ENCODE measurements around the gene SIK2.
A peak's percentile ranks its signal among the peaks of the same experiment; 100 is the strongest.

SIK2 gene

DNA sequence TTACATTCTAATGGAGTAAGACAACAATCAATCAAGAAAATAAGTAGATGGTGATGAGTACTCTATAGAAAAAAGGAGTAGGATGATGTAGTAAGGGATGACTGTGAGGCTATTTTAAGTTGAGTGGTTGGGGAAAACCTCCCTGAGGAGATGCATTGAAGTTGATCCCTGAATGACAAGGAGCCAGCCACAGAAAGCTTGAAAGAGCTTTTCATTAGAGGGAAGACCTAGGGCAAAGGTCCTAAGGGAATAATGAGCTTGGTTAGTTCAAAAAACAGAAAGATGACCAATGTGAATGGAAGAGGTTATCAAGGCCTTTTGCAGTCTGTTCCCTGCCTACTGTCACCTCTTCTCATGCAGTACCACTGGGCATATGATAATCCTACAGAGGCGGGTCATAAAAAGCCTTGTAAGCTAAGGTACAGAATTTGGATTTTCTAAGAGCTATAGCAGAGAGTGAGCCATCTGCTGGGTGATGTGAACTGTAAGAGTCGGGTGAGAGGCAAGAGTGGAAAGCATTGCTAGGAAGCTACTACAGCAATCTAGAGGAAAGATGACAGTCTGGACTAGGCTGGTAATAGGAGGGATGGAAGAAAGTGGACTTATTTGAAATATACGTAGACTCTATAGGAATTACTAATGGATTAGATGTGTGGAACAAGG lies 160.9 kb downstream of the SIK2 start:
- TF ChIP-seq POLR2AphosphoS5 (IDR thresholded peaks at IDR 0.05; ENCODE audit: low read depth, low read length) (no peak), FOXP2 (optimal IDR thresholded peaks at IDR 0.05; ENCODE audit: borderline replicate concordance, extremely low read depth, extremely low read length, insufficient read depth) (no peak), SIN3A (IDR thresholded peaks at IDR 0.05; ENCODE audit: borderline replicate concordance, insufficient read depth, low read length) (no peak), TAF1 (IDR thresholded peaks at IDR 0.05; ENCODE audit: borderline replicate concordance, insufficient read depth, low read length) (no peak)
- TF ChIP-seq, protein P1, sequence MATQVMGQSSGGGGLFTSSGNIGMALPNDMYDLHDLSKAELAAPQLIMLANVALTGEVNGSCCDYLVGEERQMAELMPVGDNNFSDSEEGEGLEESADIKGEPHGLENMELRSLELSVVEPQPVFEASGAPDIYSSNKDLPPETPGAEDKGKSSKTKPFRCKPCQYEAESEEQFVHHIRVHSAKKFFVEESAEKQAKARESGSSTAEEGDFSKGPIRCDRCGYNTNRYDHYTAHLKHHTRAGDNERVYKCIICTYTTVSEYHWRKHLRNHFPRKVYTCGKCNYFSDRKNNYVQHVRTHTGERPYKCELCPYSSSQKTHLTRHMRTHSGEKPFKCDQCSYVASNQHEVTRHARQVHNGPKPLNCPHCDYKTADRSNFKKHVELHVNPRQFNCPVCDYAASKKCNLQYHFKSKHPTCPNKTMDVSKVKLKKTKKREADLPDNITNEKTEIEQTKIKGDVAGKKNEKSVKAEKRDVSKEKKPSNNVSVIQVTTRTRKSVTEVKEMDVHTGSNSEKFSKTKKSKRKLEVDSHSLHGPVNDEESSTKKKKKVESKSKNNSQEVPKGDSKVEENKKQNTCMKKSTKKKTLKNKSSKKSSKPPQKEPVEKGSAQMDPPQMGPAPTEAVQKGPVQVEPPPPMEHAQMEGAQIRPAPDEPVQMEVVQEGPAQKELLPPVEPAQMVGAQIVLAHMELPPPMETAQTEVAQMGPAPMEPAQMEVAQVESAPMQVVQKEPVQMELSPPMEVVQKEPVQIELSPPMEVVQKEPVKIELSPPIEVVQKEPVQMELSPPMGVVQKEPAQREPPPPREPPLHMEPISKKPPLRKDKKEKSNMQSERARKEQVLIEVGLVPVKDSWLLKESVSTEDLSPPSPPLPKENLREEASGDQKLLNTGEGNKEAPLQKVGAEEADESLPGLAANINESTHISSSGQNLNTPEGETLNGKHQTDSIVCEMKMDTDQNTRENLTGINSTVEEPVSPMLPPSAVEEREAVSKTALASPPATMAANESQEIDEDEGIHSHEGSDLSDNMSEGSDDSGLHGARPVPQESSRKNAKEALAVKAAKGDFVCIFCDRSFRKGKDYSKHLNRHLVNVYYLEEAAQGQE (IDR thresholded peaks at IDR 0.05; ENCODE audit: insufficient read depth in 1 of 2, low read depth in 2 of 2, low read length in 2 of 2): no peak

DNA sequence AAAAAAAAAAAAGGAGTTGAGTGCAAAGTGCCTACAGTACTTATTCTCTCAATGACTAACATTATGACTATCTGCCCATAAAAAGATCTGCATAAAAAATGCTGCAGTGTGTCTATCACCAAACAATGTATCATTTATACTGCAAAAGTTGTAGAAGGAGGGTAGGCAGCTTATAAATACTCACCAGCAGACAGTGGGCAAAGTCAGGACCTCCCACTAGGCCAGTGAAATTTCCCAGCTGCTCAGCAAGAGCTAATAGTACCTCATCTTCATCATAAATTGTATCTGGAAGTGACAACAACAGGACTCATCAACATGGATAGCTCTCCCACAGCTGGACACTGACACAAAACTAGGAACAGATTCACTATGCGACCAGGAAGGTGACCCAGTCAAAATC lies 162.4 kb downstream of the SIK2 start:
- no peak for TF ChIP-seq FOXP2 (optimal IDR thresholded peaks at IDR 0.05; ENCODE audit: borderline replicate concordance, extremely low read depth, extremely low read length, insufficient read depth)
- no peak for TF ChIP-seq TAF1 (IDR thresholded peaks at IDR 0.05; ENCODE audit: borderline replicate concordance, insufficient read depth, low read length)
- TF ChIP-seq SIN3A (IDR thresholded peaks at IDR 0.05; ENCODE audit: borderline replicate concordance, insufficient read depth, low read length): 0 out of 2 replicates have a peak, but pooled peaks have one; percentile 44

DNA sequence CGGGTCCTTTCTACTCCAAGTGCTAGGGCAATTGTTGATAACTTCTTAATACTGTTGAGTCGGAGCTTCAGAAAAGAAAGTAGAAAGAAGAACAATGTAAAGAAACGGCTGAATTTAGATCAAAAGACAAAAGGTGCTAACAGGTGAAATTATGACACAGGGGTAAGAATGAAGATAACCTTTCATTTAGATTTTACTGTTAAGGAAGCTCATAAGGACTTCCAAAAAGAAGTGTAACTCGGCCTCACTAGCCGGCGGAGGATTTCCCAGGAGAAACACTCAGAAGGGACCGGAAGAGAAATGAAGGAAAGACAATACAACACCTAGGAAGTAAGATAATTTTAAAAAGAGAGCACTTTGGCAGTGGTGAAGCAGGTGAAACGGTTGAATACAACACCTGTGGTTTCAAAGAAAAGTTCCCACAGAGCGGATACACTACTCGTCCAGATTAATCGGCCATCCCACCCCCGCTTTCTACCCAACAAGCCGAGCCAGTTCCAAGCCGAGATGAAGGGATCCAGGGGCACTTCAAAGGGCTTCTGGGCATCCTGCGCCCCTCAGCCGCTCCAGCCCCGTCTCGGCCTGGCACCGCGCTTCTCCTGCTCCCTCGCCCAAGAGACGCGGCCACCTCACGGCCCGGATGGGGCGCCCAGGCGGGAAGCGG lies 163.2 kb downstream of the SIK2 start:
- TF ChIP-seq POLR2AphosphoS5 (IDR thresholded peaks at IDR 0.05; ENCODE audit: low read depth, low read length): no peak
- TF ChIP-seq FOXP2 (optimal IDR thresholded peaks at IDR 0.05; ENCODE audit: borderline replicate concordance, extremely low read depth, extremely low read length, insufficient read depth): no peak
- TF ChIP-seq, protein P1 (IDR thresholded peaks at IDR 0.05; ENCODE audit: insufficient read depth in 1 of 2, low read depth in 2 of 2, low read length in 2 of 2): no peak
- TF ChIP-seq TAF1 (IDR thresholded peaks at IDR 0.05; ENCODE audit: borderline replicate concordance, insufficient read depth, low read length): no peak
- no peak for TF ChIP-seq SIN3A (IDR thresholded peaks at IDR 0.05; ENCODE audit: borderline replicate concordance, insufficient read depth, low read length)

GRCh38 chr11:111765984-111766833 lies 164.0 kb downstream of the SIK2 start, which contains the start of gene PPP2R1B:
PPP2R1B (minus strand) TSS chr11:111766389; CDS start chr11:111766361, 28 bp downstream.
- TF ChIP-seq FOXP2 (optimal IDR thresholded peaks at IDR 0.05; ENCODE audit: borderline replicate concordance, extremely low read depth, extremely low read length, insufficient read depth) (no peak), POLR2AphosphoS5 (IDR thresholded peaks at IDR 0.05; ENCODE audit: low read depth, low read length) (peak; percentile 87), TAF1 (IDR thresholded peaks at IDR 0.05; ENCODE audit: borderline replicate concordance, insufficient read depth, low read length) (peak; percentile 95; the same call in 1 of the 2 replicates), SIN3A (IDR thresholded peaks at IDR 0.05; ENCODE audit: borderline replicate concordance, insufficient read depth, low read length) (no peak; the same call in 1 of the 2 replicates)
- TF ChIP-seq, protein P1 (IDR thresholded peaks at IDR 0.05; ENCODE audit: insufficient read depth in 1 of 2, low read depth in 2 of 2, low read length in 2 of 2): peak in 1 of 2 experiments; percentile 16; a peak in 1 of 4 replicates

- TF ChIP-seq FOXP2 (optimal IDR thresholded peaks at IDR 0.05; ENCODE audit: borderline replicate concordance, extremely low read depth, extremely low read length, insufficient read depth): no peak
- TF ChIP-seq, protein P1 (IDR thresholded peaks at IDR 0.05; ENCODE audit: insufficient read depth in 1 of 2, low read depth in 2 of 2, low read length in 2 of 2): no peak
- 0 out of 2 replicates have a peak, but pooled peaks have one; percentile 30 for TF ChIP-seq SIN3A (IDR thresholded peaks at IDR 0.05; ENCODE audit: borderline replicate concordance, insufficient read depth, low read length)
- TF ChIP-seq TAF1 (IDR thresholded peaks at IDR 0.05; ENCODE audit: borderline replicate concordance, insufficient read depth, low read length): no peak
These were observed 164.5 kb downstream of the SIK2 start for GRCh38 chr11:111766834-111767142.

Measured in PFSK-1 (cell line).